Measurements from ENCODE around the gene RIOX2. TPM values are rescaled to one million over a fixed set of nuclear protein-coding genes. Genes with fewer than 3 reads are reported as not detected.

Gene RIOX2
- total and polyA plus RNA-seq, 2 donors (not counting 1 experiment from before 2014, with no cell fraction given): 18.5 to 23.6 TPM

DNA sequence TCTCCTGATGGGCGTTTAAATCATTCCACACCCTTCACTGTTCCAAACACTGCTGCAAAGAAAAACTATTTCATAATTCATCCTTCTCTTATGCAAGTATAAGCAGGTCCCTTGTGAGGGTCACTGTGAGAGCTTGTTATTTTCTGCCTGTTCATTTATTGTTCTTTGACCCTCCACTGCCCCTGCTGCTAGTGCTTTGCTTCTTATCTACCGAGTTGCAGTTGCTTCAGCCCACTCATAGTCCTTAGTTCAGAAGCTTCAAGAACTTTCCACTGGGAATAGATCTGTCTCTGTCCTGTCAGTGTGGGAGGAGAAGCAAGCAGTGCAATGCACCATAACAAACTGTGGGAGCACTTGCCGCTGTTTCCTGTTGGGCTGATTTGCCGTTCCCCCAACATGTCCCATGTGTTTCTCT, 39.8 kb downstream of the RIOX2 start:
- no peak for DNase-seq
- Mint-ChIP-seq H3K4me1 (no peaks in the 10 kb centered on the region), H3K9me3 (ENCODE audit: insufficient read depth) (no peaks in the 10 kb centered on the region), H3K27ac (no peak overlapping the region), H3K4me3 (no peak overlapping the region), H3K27me3 (no peaks in the 10 kb centered on the region)
- ChIA-PET POLR2A (no interaction called here), CTCF (no interaction called here)
- H3K9me3 ChIP-seq (ENCODE audit: control extremely low read depth in 1 of 3, control insufficient read depth in 2 of 3, insufficient read depth in 1 of 3, low read length in 2 of 3): no peaks in the 10 kb centered on the region
- no peaks in the 10 kb centered on the region for H3K79me2 ChIP-seq (ENCODE audit: control insufficient read depth, insufficient read depth, low read length)
- H3K27me3 ChIP-seq (replicated peaks in 1 of 4; ENCODE audit: control extremely low read depth in 1 of 4, control insufficient read depth in 3 of 4, insufficient read depth in 4 of 4, low read length in 3 of 4): no peaks in the 10 kb centered on the region
- no peak overlapping the region for H3K4me2 ChIP-seq (replicated peaks; ENCODE audit: low read depth, low read length, poor library complexity, severe bottlenecking)
- H3K4me1 ChIP-seq (ENCODE audit: control insufficient read depth in 2 of 2, insufficient read depth in 2 of 2, low read length in 2 of 2): no peaks in the 10 kb centered on the region
- H4K20me1 ChIP-seq (ENCODE audit: control insufficient read depth, insufficient read depth, low read length, poor library complexity, severe bottlenecking): no peaks in the 10 kb centered on the region
- ATAC-seq (ENCODE audit: low read depth): no peak
- no peak overlapping the region for H3K4me3 ChIP-seq (ENCODE audit: control extremely low read depth in 1 of 5, extremely low read depth in 1 of 5, insufficient read depth in 1 of 5, low read depth in 2 of 5, low read length in 4 of 5)
- 95% methylated on average over 2 of the region's 4 CpGs for WGBS (ENCODE audit: insufficient coverage)
- H3K9ac ChIP-seq (ENCODE audit: low read length): no peak overlapping the region
- TF ChIP-seq EZH2 (IDR thresholded peaks at IDR 0.05; ENCODE audit: borderline replicate concordance, insufficient read depth, low read depth, low read length, poor library complexity, severe bottlenecking): no peak
- TF ChIP-seq, protein P1, sequence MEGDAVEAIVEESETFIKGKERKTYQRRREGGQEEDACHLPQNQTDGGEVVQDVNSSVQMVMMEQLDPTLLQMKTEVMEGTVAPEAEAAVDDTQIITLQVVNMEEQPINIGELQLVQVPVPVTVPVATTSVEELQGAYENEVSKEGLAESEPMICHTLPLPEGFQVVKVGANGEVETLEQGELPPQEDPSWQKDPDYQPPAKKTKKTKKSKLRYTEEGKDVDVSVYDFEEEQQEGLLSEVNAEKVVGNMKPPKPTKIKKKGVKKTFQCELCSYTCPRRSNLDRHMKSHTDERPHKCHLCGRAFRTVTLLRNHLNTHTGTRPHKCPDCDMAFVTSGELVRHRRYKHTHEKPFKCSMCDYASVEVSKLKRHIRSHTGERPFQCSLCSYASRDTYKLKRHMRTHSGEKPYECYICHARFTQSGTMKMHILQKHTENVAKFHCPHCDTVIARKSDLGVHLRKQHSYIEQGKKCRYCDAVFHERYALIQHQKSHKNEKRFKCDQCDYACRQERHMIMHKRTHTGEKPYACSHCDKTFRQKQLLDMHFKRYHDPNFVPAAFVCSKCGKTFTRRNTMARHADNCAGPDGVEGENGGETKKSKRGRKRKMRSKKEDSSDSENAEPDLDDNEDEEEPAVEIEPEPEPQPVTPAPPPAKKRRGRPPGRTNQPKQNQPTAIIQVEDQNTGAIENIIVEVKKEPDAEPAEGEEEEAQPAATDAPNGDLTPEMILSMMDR (IDR thresholded peaks at IDR 0.05): no peak
- no peak overlapping the region for H2AFZ ChIP-seq (ENCODE audit: insufficient read depth, low read depth, low read length, poor library complexity, severe bottlenecking)
- intact Hi-C loops (cut with micrococcal nuclease): no loop called here
- H3K36me3 ChIP-seq (replicated peaks in 1 of 2; ENCODE audit: control extremely low read depth in 1 of 2, control insufficient read depth in 1 of 2, extremely low read depth in 1 of 2, insufficient read depth in 2 of 2, low read length in 1 of 2): no peaks in the 10 kb centered on the region
- H3K27ac ChIP-seq (ENCODE audit: low read length in 2 of 2): no peak overlapping the region

DNA sequence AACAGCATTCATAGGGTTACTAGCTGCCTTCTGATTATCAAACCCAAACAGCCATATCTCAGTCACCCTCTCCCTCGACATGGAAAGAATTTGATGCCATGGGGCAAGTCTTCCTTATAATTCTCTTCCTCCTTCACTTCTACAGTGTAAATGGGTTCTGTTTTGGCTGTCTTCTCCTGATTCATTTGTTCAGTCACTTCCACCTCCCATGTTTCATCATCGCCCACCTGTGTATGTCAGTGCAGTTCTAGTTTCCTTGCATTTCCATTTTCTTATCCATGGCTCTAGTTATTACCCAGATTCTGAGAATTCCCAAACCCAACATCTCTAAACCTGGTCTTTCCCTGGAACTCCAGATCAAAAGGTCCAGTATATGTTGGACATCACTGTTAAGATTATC, 41.0 kb downstream of the RIOX2 start:
- POLR2A ChIA-PET: no interaction called here
- no peaks in the 10 kb centered on the region for H3K27me3 ChIP-seq (replicated peaks in 1 of 4; ENCODE audit: control extremely low read depth in 1 of 4, control insufficient read depth in 3 of 4, insufficient read depth in 4 of 4, low read length in 3 of 4)
- CTCF ChIA-PET: no interaction called here

More for the DNA sequence above, 41.0 kb downstream of the RIOX2 start:
- Mint-ChIP-seq H3K27ac (no peak overlapping the region), H3K4me3 (no peak overlapping the region), H3K4me1 (no peaks in the 10 kb centered on the region), H3K9me3 (ENCODE audit: insufficient read depth) (no peaks in the 10 kb centered on the region), H3K27me3 (no peaks in the 10 kb centered on the region)
- 100% methylated on average over 1 of the region's 2 CpGs for whole genome bisulfite sequencing (ENCODE audit: insufficient coverage)
- intact Hi-C loops (cut with micrococcal nuclease): no loop called here
- no peak for DNase-seq
- TF ChIP-seq EZH2 (IDR thresholded peaks at IDR 0.05; ENCODE audit: borderline replicate concordance, insufficient read depth, low read depth, low read length, poor library complexity, severe bottlenecking): no peak
- no peak overlapping the region for H3K27ac ChIP-seq (ENCODE audit: low read length in 2 of 2)
- H3K9ac ChIP-seq (ENCODE audit: low read length): no peak overlapping the region
- H3K79me2 ChIP-seq (ENCODE audit: control insufficient read depth, insufficient read depth, low read length): no peaks in the 10 kb centered on the region
- H3K4me1 ChIP-seq (ENCODE audit: control insufficient read depth in 2 of 2, insufficient read depth in 2 of 2, low read length in 2 of 2): no peaks in the 10 kb centered on the region
- H3K36me3 ChIP-seq (replicated peaks in 1 of 2; ENCODE audit: control extremely low read depth in 1 of 2, control insufficient read depth in 1 of 2, extremely low read depth in 1 of 2, insufficient read depth in 2 of 2, low read length in 1 of 2): no peaks in the 10 kb centered on the region
- no peak for ATAC-seq (ENCODE audit: low read depth)
- no peaks in the 10 kb centered on the region for H4K20me1 ChIP-seq (ENCODE audit: control insufficient read depth, insufficient read depth, low read length, poor library complexity, severe bottlenecking)
- no peak overlapping the region for H3K4me2 ChIP-seq (replicated peaks; ENCODE audit: low read depth, low read length, poor library complexity, severe bottlenecking)
- H2AFZ ChIP-seq (ENCODE audit: insufficient read depth, low read depth, low read length, poor library complexity, severe bottlenecking): no peak overlapping the region
- H3K9me3 ChIP-seq (ENCODE audit: control extremely low read depth in 1 of 3, control insufficient read depth in 2 of 3, insufficient read depth in 1 of 3, low read length in 2 of 3): no peaks in the 10 kb centered on the region
- no peak overlapping the region for H3K4me3 ChIP-seq (ENCODE audit: control extremely low read depth in 1 of 5, extremely low read depth in 1 of 5, insufficient read depth in 1 of 5, low read depth in 2 of 5, low read length in 4 of 5)

Data from B cell (primary cell).